OCI-LY3 (cell line): ENCODE results near the gene RIPPLY1.

Experiments used
- EZH2phosphoT487 ChIP-seq: fragments of 200-600 bp; shearing (Covaris generic); IDR thresholded peaks from 2 replicates; pipeline ENCODE4 v1.6.1; 2018; ENCODE audit warnings: antibody characterized with exemption, mixed run types, low read depth
- TF ChIP-seq, protein P1 (sequence below): fragments of 200-600, 300-600 bp; sonication (generic); IDR thresholded peaks from 2 replicates; pipeline ENCODE4 v1.5.1; 2014; ENCODE audit warnings: antibody characterized with exemption, low read length, low read depth

DNA sequence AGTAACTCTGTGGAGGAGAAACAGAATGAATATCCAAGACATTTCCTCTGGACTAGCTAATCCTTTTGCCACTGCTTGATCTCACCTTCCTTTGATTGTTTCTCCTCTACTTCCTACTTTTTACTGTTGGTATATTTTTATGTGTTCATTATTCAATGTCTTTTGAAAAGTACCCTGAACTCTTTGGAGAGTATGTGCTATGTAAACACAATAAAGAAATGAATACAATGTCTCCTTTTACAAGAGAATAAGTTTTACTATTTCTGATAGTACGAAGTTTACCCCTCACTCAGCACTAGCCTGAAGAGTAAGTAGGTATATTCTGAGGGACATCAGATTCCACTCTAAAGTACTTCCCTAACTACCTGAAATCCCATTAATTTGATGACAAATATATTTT is 36.9 kb upstream of the RIPPLY1 start:
- TF ChIP-seq, protein P1, sequence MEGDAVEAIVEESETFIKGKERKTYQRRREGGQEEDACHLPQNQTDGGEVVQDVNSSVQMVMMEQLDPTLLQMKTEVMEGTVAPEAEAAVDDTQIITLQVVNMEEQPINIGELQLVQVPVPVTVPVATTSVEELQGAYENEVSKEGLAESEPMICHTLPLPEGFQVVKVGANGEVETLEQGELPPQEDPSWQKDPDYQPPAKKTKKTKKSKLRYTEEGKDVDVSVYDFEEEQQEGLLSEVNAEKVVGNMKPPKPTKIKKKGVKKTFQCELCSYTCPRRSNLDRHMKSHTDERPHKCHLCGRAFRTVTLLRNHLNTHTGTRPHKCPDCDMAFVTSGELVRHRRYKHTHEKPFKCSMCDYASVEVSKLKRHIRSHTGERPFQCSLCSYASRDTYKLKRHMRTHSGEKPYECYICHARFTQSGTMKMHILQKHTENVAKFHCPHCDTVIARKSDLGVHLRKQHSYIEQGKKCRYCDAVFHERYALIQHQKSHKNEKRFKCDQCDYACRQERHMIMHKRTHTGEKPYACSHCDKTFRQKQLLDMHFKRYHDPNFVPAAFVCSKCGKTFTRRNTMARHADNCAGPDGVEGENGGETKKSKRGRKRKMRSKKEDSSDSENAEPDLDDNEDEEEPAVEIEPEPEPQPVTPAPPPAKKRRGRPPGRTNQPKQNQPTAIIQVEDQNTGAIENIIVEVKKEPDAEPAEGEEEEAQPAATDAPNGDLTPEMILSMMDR: no peak
- TF ChIP-seq EZH2phosphoT487: no peak
